Vagina (tissue), 2 donors: ENCODE data around the gene COX6A2.

ENCODE experiments used
- CTCF ChIP-seq, 3 experiments: fragments of 450-650 bp in 2 of 3; fragments of 200-600 bp in 1 of 3; sonication (generic) in 1 of 3; IDR thresholded peaks; one replicate each; pipeline ENCODE4 v1.5.1; 2017 to 2019; ENCODE audit warnings: antibody characterized with exemption in 3 of 3, mild to moderate bottlenecking in 2 of 3, moderate library complexity in 2 of 3
- POLR2A ChIP-seq, 2 donors: fragments of 450-650 bp; IDR thresholded peaks; one replicate each; pipeline ENCODE4 v1.6.1; 2017; ENCODE audit warnings: antibody characterized with exemption in 2 of 2, mild to moderate bottlenecking in 2 of 2, moderate library complexity in 2 of 2
- POLR2AphosphoS5 ChIP-seq, 2 donors: sonication (generic); formaldehyde crosslinking; IDR thresholded peaks; one replicate each; pipeline ENCODE4 v1.9.0; 2017; ENCODE audit warnings: antibody characterized with exemption in 2 of 2, mild to moderate bottlenecking in 2 of 2, low read depth in 1 of 2; ENCODE audit not compliant: insufficient read depth in 1 of 2

- TF ChIP-seq POLR2A (IDR thresholded peaks at IDR 0.05) = no peak
- TF ChIP-seq CTCF (IDR thresholded peaks at IDR 0.05) = no peak
- no peak for TF ChIP-seq POLR2AphosphoS5 (IDR thresholded peaks at IDR 0.05; ENCODE audit: insufficient read depth in 1 of 2, low read depth in 1 of 2)
Measured at GRCh38 chr16:31455601-31456314, 27.6 kb upstream of the COX6A2 start.
